SK-N-SH (cell line): ENCODE measurements around the gene DMRT1. TPM values are rescaled to one million over a fixed set of nuclear protein-coding genes. Genes with fewer than 3 reads are reported as not detected.

Experiments used
- CTCF ChIA-PET: fragments of 300-600, 350-600 bp; formaldehyde crosslinking; extraction: SDS; loops from one replicate; lab custom pipeline; 2021; lab: Yijun Ruan, JAX
- POLR2A ChIA-PET: fragments of 350-600 bp; sonication (Branson Sonifier 250); formaldehyde crosslinking; extraction: SDS; loops from one replicate; lab custom pipeline; 2020; ENCODE audit warnings: antibody characterized with exemption, inconsistent platforms; lab: Yijun Ruan, JAX
- DNase-seq: peaks from one replicate; pipeline ENCODE4 v3.0.0; 2012
- H2AFZ ChIP-seq: fragments of 200-600 bp; sonication (generic); 2 replicates; pipeline ENCODE4 v1.8.1; 2016; ENCODE audit warnings: antibody characterized with exemption, mild to moderate bottlenecking, low read depth
- H3F3A ChIP-seq: fragments of 200-600 bp; sonication (generic); replicated peaks from 2 replicates; pipeline ENCODE3; 2016; ENCODE audit warnings: antibody characterized with exemption, mild to moderate bottlenecking; ENCODE audit not compliant: insufficient read depth
- H3K27ac ChIP-seq, 2 experiments: fragments of 200-500 bp in 1 of 2; fragments of 200-600 bp in 1 of 2; sonication (Bioruptor generic) in 1 of 2; sonication (generic), shearing (Covaris generic) in 1 of 2; 2 replicates each; pipeline versions ENCODE4 v1.5.1 to v1.6.1; 2014 to 2016; ENCODE audit warnings: low read depth in 2 of 2, inconsistent platforms in 1 of 2, low read length in 1 of 2, mild to moderate bottlenecking in 1 of 2, mixed read lengths in 1 of 2
- H3K27me3 ChIP-seq: fragments of 200-600 bp; sonication (generic), shearing (Covaris generic); 2 replicates; pipeline ENCODE4 v1.6.1; 2016; ENCODE audit warnings: mixed run types; ENCODE audit not compliant: insufficient read depth
- H3K36me3 ChIP-seq, 2 experiments: fragments of 200-500 bp in 1 of 2; fragments of 200-600 bp in 1 of 2; sonication (Bioruptor generic) in 1 of 2; sonication (generic) in 1 of 2; replicated peaks in 1 of 2; 2 replicates each; pipeline versions ENCODE3 to v1.5.1; 2014 to 2016; ENCODE audit warnings: low read length in 1 of 2, mild to moderate bottlenecking in 1 of 2; ENCODE audit not compliant: insufficient read depth in 2 of 2, control insufficient read depth in 1 of 2
- H3K4me1 ChIP-seq, 2 experiments: fragments of 200-500 bp in 1 of 2; fragments of 200-600 bp in 1 of 2; sonication (Bioruptor generic) in 1 of 2; sonication (generic), shearing (Covaris generic) in 1 of 2; 2 replicates each; pipeline versions ENCODE4 v1.5.1 to v1.6.1; 2014 to 2016; ENCODE audit warnings: low read depth in 1 of 2, low read length in 1 of 2, mixed run types in 1 of 2; ENCODE audit not compliant: insufficient read depth in 2 of 2, control insufficient read depth in 1 of 2
- H3K4me2 ChIP-seq: fragments of 200-600 bp; sonication (generic), shearing (Covaris generic); 2 replicates; pipeline ENCODE4 v1.6.1; 2017; ENCODE audit warnings: mixed run types
- H3K4me3 ChIP-seq, 2 experiments: fragments of 200-500 bp in 1 of 2; fragments of 200-600 bp in 1 of 2; sonication (Bioruptor generic) in 1 of 2; sonication (generic), shearing (Covaris generic) in 1 of 2; 2 replicates each; pipeline versions ENCODE4 v1.5.1 to v1.8.1; 2014 to 2016; ENCODE audit warnings: low read depth in 2 of 2, inconsistent platforms in 1 of 2, low read length in 1 of 2, mild to moderate bottlenecking in 1 of 2, mixed read lengths in 1 of 2, moderate library complexity in 1 of 2
- H3K79me2 ChIP-seq: fragments of 200-600 bp; sonication (generic); 2 replicates; pipeline ENCODE4 v1.8.1; 2017; ENCODE audit warnings: mild to moderate bottlenecking; ENCODE audit not compliant: insufficient read depth
- H3K9ac ChIP-seq: fragments of 200-600 bp; sonication (generic); 2 replicates; pipeline ENCODE4 v1.6.1; 2017; ENCODE audit warnings: mixed run types
- H3K9me2 ChIP-seq: fragments of 200-600 bp; sonication (generic); 2 replicates; pipeline ENCODE4 v1.6.1; 2017; ENCODE audit warnings: mixed run types
- H3K9me3 ChIP-seq: fragments of 200-600 bp; sonication (generic); 2 replicates; pipeline ENCODE4 v1.6.1; 2017; ENCODE audit warnings: mixed run types, mild to moderate bottlenecking, moderate library complexity
- H4K20me1 ChIP-seq: fragments of 200-600 bp; sonication (generic); 2 replicates; pipeline ENCODE4 v1.6.1; 2017; ENCODE audit warnings: mild to moderate bottlenecking, mixed run types; ENCODE audit not compliant: insufficient read depth
- ELF1 ChIP-seq: IDR thresholded peaks from 2 replicates; pipeline ENCODE4 v1.4.0; 2012
- FOSL2 ChIP-seq: IDR thresholded peaks from 2 replicates; pipeline ENCODE4 v1.4.0; 2012; ENCODE audit warnings: low read depth, mild to moderate bottlenecking, moderate library complexity, borderline replicate concordance
- FOXJ3 ChIP-seq: sonication (generic); formaldehyde crosslinking; IDR thresholded peaks from 2 replicates; pipeline ENCODE4 v1.5.1; 2020; ENCODE audit warnings: mild to moderate bottlenecking, missing genetic modification reagents
- GATA2 ChIP-seq: sonication (generic); formaldehyde crosslinking; IDR thresholded peaks from 2 replicates; pipeline ENCODE4 v1.5.0; 2020; ENCODE audit warnings: mild to moderate bottlenecking, missing genetic modification reagents
- IRF3 ChIP-seq: fragments of 150-350 bp; IDR thresholded peaks from 2 replicates; pipeline ENCODE4 v1.6.1; 2016; ENCODE audit warnings: mild to moderate bottlenecking, low read depth, low read length
- MXI1 ChIP-seq: IDR thresholded peaks from 2 replicates; pipeline ENCODE4 v1.6.1; 2012; ENCODE audit warnings: mild to moderate bottlenecking, low read depth, low read length, improper control_type of control experiment
- NFIC ChIP-seq: IDR thresholded peaks from 2 replicates; pipeline ENCODE4 v1.4.0; 2012; ENCODE audit warnings: borderline replicate concordance
- PBX3 ChIP-seq: IDR thresholded peaks from 2 replicates; pipeline ENCODE4; 2012
- RAD21 ChIP-seq: IDR thresholded peaks from 2 replicates; pipeline ENCODE4 v1.6.1; 2012; ENCODE audit warnings: mild to moderate bottlenecking, low read length
- RXRA ChIP-seq: IDR thresholded peaks from 2 replicates; pipeline ENCODE4 v1.4.0; 2012; ENCODE audit warnings: low read depth, mild to moderate bottlenecking, borderline replicate concordance
- ZBTB33 ChIP-seq: IDR thresholded peaks from 2 replicates; pipeline ENCODE4 v1.4.0; 2012; ENCODE audit warnings: low read depth, borderline replicate concordance
- WGBS: methylation state at CpG from one replicate; pipeline ENCODE4 v1.1.6; 2017; ENCODE audit warnings: low lambda C conversion rate; 5-methylcytosine and 5-hydroxymethylcytosine counted together
- polyA plus RNA-seq, 3 experiments: library from polyadenylated mRNA; depleted of rRNA; stranded (reverse); fragments of >200 nt; gene quantifications; 2 replicates each; pipeline ENCODE4 v1.2.3, GENCODE V29; 2012

The DMRT1 gene
- polyA plus RNA-seq, 1 of the 3 experiments (the other 2 are of a cell fraction), result not detected

- TF ChIP-seq IRF3, result no peak
- TF ChIP-seq NFIC, result no peak
Observed at GRCh38 chr9:840343-840742, 1.2 kb upstream of the DMRT1 start (continued).

- TF ChIP-seq RXRA, result no peak
- TF ChIP-seq GATA2, result no peak
- TF ChIP-seq FOSL2, result no peak
- TF ChIP-seq ZBTB33, result no peak
- TF ChIP-seq RAD21, result no peak
- TF ChIP-seq MXI1, result no peak
- TF ChIP-seq, all 33 proteins: peak for 0
- Histone ChIP-seq H3K36me3 (no peaks in the 10 kb centered on the region), H3K9me3 (no peaks in the 10 kb centered on the region), H3K27me3 (peaks cover 84% of the 10 kb centered on the region), H3K4me3 (no peak overlapping the region), H3K9me2 (no peaks in the 10 kb centered on the region), H4K20me1 (no peaks in the 10 kb centered on the region), H3K79me2 (no peaks in the 10 kb centered on the region), H3K9ac (no peak overlapping the region), H3K27ac (no peak overlapping the region), H2AFZ (no peak overlapping the region), H3K4me1 (no peaks in the 10 kb centered on the region), H3K4me2 (no peak overlapping the region), H3F3A (peaks cover 4% of the 10 kb centered on the region)
- DNase-seq, result no peak
- CTCF ChIA-PET, result no interaction called here
- 19% methylated on average over 30 of the region's 61 CpGs for WGBS
- POLR2A ChIA-PET, result no interaction called here
Observed at GRCh38 chr9:842635-843426, 1.3 kb downstream of the DMRT1 start.

- ChIA-PET POLR2A (no interaction called here), CTCF (no interaction called here)
- no peak for TF ChIP-seq FOXJ3 (CRISPR knock-in tag)
- no peak for TF ChIP-seq PBX3
- no peak for TF ChIP-seq ELF1
- TF ChIP-seq IRF3, result no peak
- TF ChIP-seq NFIC, result no peak
- H3K9me3 ChIP-seq, result no peaks in the 10 kb centered on the region
- H3K9me2 ChIP-seq, result no peaks in the 10 kb centered on the region
- WGBS, result 14% methylated on average over 12 of the region's 12 CpGs
- no peak overlapping the region for H3K4me3 ChIP-seq
- H2AFZ ChIP-seq, result no peak overlapping the region
- DNase-seq, result no peak
- no peaks in the 10 kb centered on the region for H3K79me2 ChIP-seq
- H3K4me1 ChIP-seq, result no peaks in the 10 kb centered on the region
- H3K4me2 ChIP-seq, result no peak overlapping the region
- no peak overlapping the region for H3K27ac ChIP-seq
- no peaks in the 10 kb centered on the region for H3K36me3 ChIP-seq
- H3K27me3 ChIP-seq, result peaks cover 79% of the 10 kb centered on the region
- no peak overlapping the region for H3K9ac ChIP-seq
- H4K20me1 ChIP-seq, result no peaks in the 10 kb centered on the region
- peaks cover 4% of the 10 kb centered on the region for H3F3A ChIP-seq
Observed at GRCh38 chr9:843427-843785, 1.9 kb downstream of the DMRT1 start.
